Astrocyte (in vitro differentiated cells and primary cell): ENCODE data around the gene DEXI. TPM values are rescaled to one million over a fixed set of nuclear protein-coding genes. Genes with fewer than 3 reads are reported as not detected.

Source experiments
- DNase-seq: peaks from one replicate; pipeline ENCODE4 v3.0.0-alpha.2; 2010; ENCODE audit warnings: low read depth
- FAIRE-seq: peaks from 2 replicates; lab custom pipeline; 2011; peaks lifted over from hg19 to GRCh38; lab: Jason Lieb, UNC
- H2AFZ ChIP-seq: 2 replicates; pipeline ENCODE4 v1.6.0; 2012; ENCODE audit warnings: low read depth, low read length, inconsistent platforms
- H3K27ac ChIP-seq: 2 replicates; pipeline ENCODE4 v1.5.1; 2011; ENCODE audit warnings: low read depth, low read length, inconsistent platforms
- H3K27me3 ChIP-seq: 2 replicates; pipeline ENCODE4 v1.6.0; 2011; ENCODE audit warnings: low read length, inconsistent platforms; ENCODE audit not compliant: insufficient read depth
- H3K36me3 ChIP-seq: 2 replicates; pipeline ENCODE4 v1.5.1; 2011; ENCODE audit warnings: low read length, inconsistent platforms; ENCODE audit not compliant: insufficient read depth
- H3K4me1 ChIP-seq: 2 replicates; pipeline ENCODE4 v1.5.1; 2011; ENCODE audit warnings: low read length, inconsistent platforms; ENCODE audit not compliant: insufficient read depth
- H3K4me2 ChIP-seq: 2 replicates; pipeline ENCODE4 v1.6.0; 2012; ENCODE audit warnings: low read length, inconsistent platforms
- H3K4me3 ChIP-seq: 2 replicates; pipeline ENCODE4 v1.5.1; 2011; ENCODE audit warnings: low read depth, mild to moderate bottlenecking, low read length, inconsistent platforms; ENCODE audit not compliant: insufficient read depth
- H3K79me2 ChIP-seq: 2 replicates; pipeline ENCODE4 v1.6.0; 2012; ENCODE audit warnings: mild to moderate bottlenecking, low read length, inconsistent platforms; ENCODE audit not compliant: insufficient read depth
- H3K9ac ChIP-seq: 2 replicates; pipeline ENCODE4 v1.6.0; 2012; ENCODE audit warnings: mild to moderate bottlenecking, low read length, inconsistent platforms
- H3K9me3 ChIP-seq: 2 replicates; pipeline ENCODE4 v1.5.1; 2012; ENCODE audit warnings: low read depth, mild to moderate bottlenecking, low read length, inconsistent platforms; ENCODE audit not compliant: insufficient read depth
- H4K20me1 ChIP-seq: 2 replicates; pipeline ENCODE4 v1.6.0; 2012; ENCODE audit warnings: low read length, inconsistent platforms; ENCODE audit not compliant: insufficient read depth
- H3K27ac Mint-ChIP-seq: one replicate; pipeline ENCODE4 v1.8.0; 2021; ENCODE audit warnings: mild to moderate bottlenecking, mixed read lengths; ENCODE audit not compliant: unreplicated experiment
- H3K27me3 Mint-ChIP-seq: one replicate; pipeline ENCODE4 v1.8.0; 2021; ENCODE audit warnings: low read depth, mixed read lengths; ENCODE audit not compliant: unreplicated experiment
- H3K36me3 Mint-ChIP-seq: one replicate; pipeline ENCODE4 v1.8.0; 2021; ENCODE audit warnings: low read depth, mixed read lengths; ENCODE audit not compliant: unreplicated experiment
- H3K4me1 Mint-ChIP-seq: one replicate; pipeline ENCODE4 v1.8.0; 2021; ENCODE audit warnings: low read depth, mixed read lengths; ENCODE audit not compliant: unreplicated experiment
- H3K4me3 Mint-ChIP-seq: one replicate; pipeline ENCODE4 v1.8.0; 2021; ENCODE audit warnings: mild to moderate bottlenecking, moderate library complexity, mixed read lengths; ENCODE audit not compliant: unreplicated experiment
- H3K9me3 Mint-ChIP-seq: one replicate; pipeline ENCODE4 v1.8.0; 2021; ENCODE audit warnings: mild to moderate bottlenecking, mixed read lengths; ENCODE audit not compliant: unreplicated experiment
- EZH2 ChIP-seq: IDR thresholded peaks from 2 replicates; pipeline ENCODE4 v1.6.1; 2012; ENCODE audit warnings: mild to moderate bottlenecking, low read length, inconsistent platforms; ENCODE audit not compliant: insufficient read depth
- total RNA-seq: library from RNA; stranded (reverse); gene quantifications from 2 replicates; pipeline ENCODE4 v1.2.1, GENCODE V29; 2021
- TF ChIP-seq, protein P1 (sequence below): IDR thresholded peaks from 2 replicates; pipeline ENCODE4 v1.5.1; 2011; ENCODE audit warnings: low read depth, mild to moderate bottlenecking, inconsistent platforms, low read length, moderate library complexity; ENCODE audit not compliant: insufficient read depth

DEXI gene
- total RNA-seq, 1 donor from 2014 or later = 39.8 TPM

DNA sequence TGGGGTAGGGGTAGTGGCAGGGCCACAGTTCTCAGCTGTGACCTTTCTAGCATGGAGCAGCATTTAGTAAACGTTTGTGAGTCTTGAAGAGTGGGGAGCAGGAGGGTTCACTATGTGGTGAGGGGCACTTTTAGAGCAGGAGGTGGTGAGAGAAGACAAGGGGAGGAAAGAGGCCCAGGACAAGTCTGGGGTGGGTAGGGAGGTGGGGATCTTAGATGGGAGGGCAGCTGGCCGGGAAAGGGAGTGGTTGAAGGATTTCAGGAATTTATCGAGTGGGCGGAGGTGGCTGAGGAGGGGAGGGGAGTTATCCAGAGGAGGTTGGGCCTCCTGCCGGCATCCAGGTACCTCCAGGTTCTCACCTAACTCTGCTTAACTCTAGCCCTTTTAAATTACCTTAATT is 4.0 kb upstream of the DEXI start:
- Histone ChIP-seq H3K4me1 (peaks cover 38% of the 10 kb centered on the region), H3K4me2 (peak overlapping the region; percentile 98), H4K20me1 (peaks cover 61% of the 10 kb centered on the region), H3K79me2 (peaks cover 76% of the 10 kb centered on the region), H3K9ac (peak overlapping the region; percentile 34), H3K9me3 (no peaks in the 10 kb centered on the region), H3K4me3 (peak overlapping the region; percentile 37), H3K36me3 (no peaks in the 10 kb centered on the region), H3K27me3 (no peaks in the 10 kb centered on the region), H3K27ac (no peak overlapping the region), H2AFZ (no peak overlapping the region)
- no peak for TF ChIP-seq EZH2
- TF ChIP-seq, protein P1, sequence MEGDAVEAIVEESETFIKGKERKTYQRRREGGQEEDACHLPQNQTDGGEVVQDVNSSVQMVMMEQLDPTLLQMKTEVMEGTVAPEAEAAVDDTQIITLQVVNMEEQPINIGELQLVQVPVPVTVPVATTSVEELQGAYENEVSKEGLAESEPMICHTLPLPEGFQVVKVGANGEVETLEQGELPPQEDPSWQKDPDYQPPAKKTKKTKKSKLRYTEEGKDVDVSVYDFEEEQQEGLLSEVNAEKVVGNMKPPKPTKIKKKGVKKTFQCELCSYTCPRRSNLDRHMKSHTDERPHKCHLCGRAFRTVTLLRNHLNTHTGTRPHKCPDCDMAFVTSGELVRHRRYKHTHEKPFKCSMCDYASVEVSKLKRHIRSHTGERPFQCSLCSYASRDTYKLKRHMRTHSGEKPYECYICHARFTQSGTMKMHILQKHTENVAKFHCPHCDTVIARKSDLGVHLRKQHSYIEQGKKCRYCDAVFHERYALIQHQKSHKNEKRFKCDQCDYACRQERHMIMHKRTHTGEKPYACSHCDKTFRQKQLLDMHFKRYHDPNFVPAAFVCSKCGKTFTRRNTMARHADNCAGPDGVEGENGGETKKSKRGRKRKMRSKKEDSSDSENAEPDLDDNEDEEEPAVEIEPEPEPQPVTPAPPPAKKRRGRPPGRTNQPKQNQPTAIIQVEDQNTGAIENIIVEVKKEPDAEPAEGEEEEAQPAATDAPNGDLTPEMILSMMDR = no peak
- Mint-ChIP-seq H3K4me3 (peak overlapping the region; percentile 95), H3K4me1 (peaks cover 55% of the 10 kb centered on the region), H3K27ac (peak overlapping the region; percentile 63), H3K36me3 (no peaks in the 10 kb centered on the region), H3K27me3 (no peaks in the 10 kb centered on the region), H3K9me3 (no peaks in the 10 kb centered on the region)
- DNase-seq (peak; percentile 58), FAIRE-seq (no peak)

DNA sequence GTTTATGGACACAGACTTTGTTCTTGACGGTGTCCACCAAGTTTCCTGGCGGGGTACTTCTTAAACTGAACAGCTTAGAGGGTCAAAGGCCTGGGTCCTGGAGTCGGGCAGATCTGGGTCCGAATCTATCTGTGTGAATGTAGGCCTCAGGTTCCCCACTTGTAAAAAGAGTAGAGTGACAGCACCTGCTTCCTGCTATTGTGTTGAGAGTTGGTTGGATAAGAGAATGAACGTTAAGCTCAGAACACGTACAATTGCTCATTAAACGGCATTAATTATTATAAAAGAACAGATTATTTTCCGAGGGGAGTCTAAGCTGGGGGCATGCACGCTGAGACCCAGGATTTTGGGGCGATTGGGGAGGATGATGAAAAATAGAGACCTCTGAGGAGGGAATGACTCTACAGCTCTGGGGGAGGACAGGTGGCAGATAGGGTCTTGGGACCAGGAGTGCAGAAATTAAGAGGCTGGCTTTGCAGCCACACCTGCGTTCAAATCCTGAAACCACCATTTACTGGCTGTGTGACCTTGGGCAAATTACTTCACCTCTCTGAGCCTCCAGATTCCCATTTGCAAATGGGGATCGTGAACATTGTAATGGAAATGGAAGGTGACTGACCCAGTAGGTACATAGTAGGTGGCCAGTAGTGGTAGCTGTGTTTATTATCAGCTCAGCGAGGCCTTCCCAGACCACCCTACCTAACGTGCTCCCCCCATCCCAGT is 3.0 kb upstream of the DEXI start:
- no peaks in the 10 kb centered on the region for H3K9me3 Mint-ChIP-seq
- Histone ChIP-seq H3K36me3 (no peaks in the 10 kb centered on the region), H3K4me1 (peaks cover 43% of the 10 kb centered on the region), H3K9ac (peak overlapping the region; percentile 87), H4K20me1 (peaks cover 61% of the 10 kb centered on the region), H2AFZ (no peak overlapping the region), H3K4me3 (peak overlapping the region; percentile 86), H3K9me3 (no peaks in the 10 kb centered on the region), H3K27me3 (no peaks in the 10 kb centered on the region), H3K27ac (peak overlapping the region; percentile 54), H3K4me2 (peak overlapping the region; percentile 98), H3K79me2 (peaks cover 77% of the 10 kb centered on the region)
- FAIRE-seq (no peak), DNase-seq (no peak)
- H3K4me3 Mint-ChIP-seq = peak overlapping the region; percentile 95
- no peak for TF ChIP-seq EZH2
- TF ChIP-seq, protein P1 = no peak
- H3K27ac Mint-ChIP-seq = peak overlapping the region; percentile 83
- H3K27me3 Mint-ChIP-seq = no peaks in the 10 kb centered on the region
- H3K4me1 Mint-ChIP-seq = peaks cover 51% of the 10 kb centered on the region
- no peaks in the 10 kb centered on the region for H3K36me3 Mint-ChIP-seq
